Loucy (cell line): ENCODE measurements around the gene IQCE.

Source experiments
- H2AFZ ChIP-seq: fragments of 200-600 bp; sonication (generic); 2 replicates; pipeline ENCODE4 v1.6.0; 2016; ENCODE audit warnings: antibody characterized with exemption, mild to moderate bottlenecking, low read length, moderate library complexity
- H3F3A ChIP-seq: fragments of 200-600 bp; 2 replicates; pipeline ENCODE4 v1.6.0; 2016; ENCODE audit warnings: antibody characterized with exemption, low read depth, mild to moderate bottlenecking
- H3K27me3 ChIP-seq: fragments of 200-600 bp; sonication (generic); 2 replicates; pipeline ENCODE4 v1.6.1; 2014; ENCODE audit warnings: low read length, mild to moderate bottlenecking; ENCODE audit not compliant: insufficient read depth, poor library complexity, severe bottlenecking
- H3K36me3 ChIP-seq: fragments of 200-600 bp; sonication (generic); 2 replicates; pipeline ENCODE4 v1.6.1; 2016; ENCODE audit warnings: low read length; ENCODE audit not compliant: insufficient read depth
- H3K4me1 ChIP-seq: fragments of 200-600 bp; sonication (generic); 2 replicates; pipeline ENCODE4 v1.5.1; 2014; ENCODE audit warnings: low read length, mild to moderate bottlenecking; ENCODE audit not compliant: insufficient read depth, poor library complexity, severe bottlenecking
- H3K4me2 ChIP-seq: fragments of 200-600 bp; sonication (generic); 2 replicates; pipeline ENCODE4 v1.6.0; 2014; ENCODE audit warnings: antibody characterized with exemption, low read length, low read depth, mild to moderate bottlenecking; ENCODE audit not compliant: poor library complexity, severe bottlenecking
- H3K4me3 ChIP-seq: fragments of 200-600 bp; sonication (generic); 2 replicates; pipeline ENCODE4 v1.5.1; 2014; ENCODE audit warnings: low read length, mild to moderate bottlenecking, mixed read lengths; ENCODE audit not compliant: poor library complexity, severe bottlenecking
- H3K79me2 ChIP-seq: fragments of 200-600 bp; sonication (generic); 2 replicates; pipeline ENCODE4 v1.6.1; 2014; ENCODE audit warnings: low read length; ENCODE audit not compliant: insufficient read depth
- H3K9ac ChIP-seq: fragments of 200-600 bp; sonication (generic); 2 replicates; pipeline ENCODE4 v1.6.0; 2014; ENCODE audit warnings: mild to moderate bottlenecking, low read depth, low read length, moderate library complexity; ENCODE audit not compliant: poor library complexity, severe bottlenecking
- H3K9me2 ChIP-seq: fragments of 200-600 bp; sonication (generic); replicated peaks from 2 replicates; pipeline ENCODE4 v1.6.1; 2016; ENCODE audit warnings: low read depth, low read length, mixed read lengths
- H3K9me3 ChIP-seq: fragments of 200-600 bp; sonication (generic); 2 replicates; pipeline ENCODE4 v1.6.1; 2014; ENCODE audit warnings: mild to moderate bottlenecking, antibody characterized with exemption, low read length, low read depth; ENCODE audit not compliant: insufficient read depth
- H4K20me1 ChIP-seq: fragments of 200-600 bp; sonication (generic); 2 replicates; pipeline ENCODE4 v1.6.0; 2014; ENCODE audit warnings: antibody characterized with exemption, low read length, mild to moderate bottlenecking; ENCODE audit not compliant: insufficient read depth, poor library complexity, severe bottlenecking
- CTCF ChIP-seq: fragments of 200-600 bp; sonication (generic); conservative IDR thresholded peaks from 2 replicates; pipeline ENCODE4 v1.5.1; 2014; ENCODE audit warnings: mild to moderate bottlenecking, antibody characterized with exemption, low read length
- EZH2phosphoT487 ChIP-seq: fragments of 200-600 bp; IDR thresholded peaks from 2 replicates; pipeline ENCODE4 v1.6.1; 2018; ENCODE audit warnings: antibody characterized with exemption, mild to moderate bottlenecking, moderate library complexity, borderline replicate concordance

IQCE gene

GRCh38 chr7:2619116-2619515 lies 60.3 kb downstream of the IQCE start:
- Histone ChIP-seq H3K27me3 (no peaks in the 10 kb centered on the region), H3K4me3 (no peak overlapping the region), H3K4me2 (no peak overlapping the region), H3K9ac (no peak overlapping the region), H2AFZ (no peak overlapping the region), H3K79me2 (no peaks in the 10 kb centered on the region), H3K9me2 (no peaks in the 10 kb centered on the region), H3K4me1 (no peaks in the 10 kb centered on the region), H3F3A (no peaks in the 10 kb centered on the region), H4K20me1 (no peaks in the 10 kb centered on the region), H3K36me3 (no peaks in the 10 kb centered on the region), H3K9me3 (no peaks in the 10 kb centered on the region)
- TF ChIP-seq CTCF, result no peak
- TF ChIP-seq EZH2phosphoT487, result no peak

- Histone ChIP-seq H3F3A (no peaks in the 10 kb centered on the region), H3K4me1 (no peaks in the 10 kb centered on the region), H3K36me3 (no peaks in the 10 kb centered on the region), H4K20me1 (no peaks in the 10 kb centered on the region), H3K27me3 (no peaks in the 10 kb centered on the region), H3K4me3 (no peak overlapping the region), H2AFZ (no peak overlapping the region), H3K4me2 (no peak overlapping the region), H3K9me2 (no peaks in the 10 kb centered on the region), H3K9ac (no peak overlapping the region), H3K79me2 (no peaks in the 10 kb centered on the region), H3K9me3 (no peaks in the 10 kb centered on the region)
- TF ChIP-seq EZH2phosphoT487 (no peak), CTCF (no peak)
Measured at GRCh38 chr7:2621061-2621828, 62.5 kb downstream of the IQCE start.

DNA sequence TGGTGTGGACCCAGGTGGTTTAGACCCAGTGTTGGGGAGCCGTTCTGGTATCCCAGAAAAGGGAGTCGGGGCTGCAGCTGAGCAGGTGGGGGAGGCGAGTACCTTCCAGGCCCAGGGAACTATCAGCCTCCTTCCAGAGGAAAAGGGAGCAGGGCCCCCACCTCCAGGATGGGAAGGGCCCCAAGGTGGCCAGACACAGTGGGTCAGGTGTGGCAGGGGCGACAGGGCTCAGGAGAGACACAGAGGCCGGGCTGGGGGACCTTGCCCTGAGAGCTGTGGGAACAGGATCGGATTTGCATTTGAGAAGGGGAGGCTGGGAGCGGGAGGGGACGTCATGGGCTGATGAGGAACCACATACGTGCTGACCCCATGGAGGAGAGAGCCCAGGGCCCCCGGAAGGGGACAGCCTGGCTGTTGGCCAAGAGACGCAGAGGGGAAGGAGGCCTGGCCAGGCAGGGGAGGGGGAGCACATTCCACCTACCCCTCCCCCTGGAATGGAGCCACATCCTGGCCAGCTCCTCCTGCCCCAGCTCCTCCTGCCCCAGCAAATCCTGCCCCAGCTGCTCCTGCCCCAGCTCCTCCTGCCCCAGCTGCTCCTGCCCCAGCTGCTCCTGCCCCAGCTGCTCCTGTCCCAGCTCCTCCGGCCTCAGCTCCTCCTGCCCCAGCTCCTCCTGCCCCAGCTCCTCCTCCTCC lies 63.3 kb downstream of the IQCE start:
- no peak overlapping the region for H3K4me2 ChIP-seq
- H3K4me1 ChIP-seq, result no peaks in the 10 kb centered on the region
- no peaks in the 10 kb centered on the region for H3K9me3 ChIP-seq
- H3K9ac ChIP-seq, result no peak overlapping the region
- TF ChIP-seq EZH2phosphoT487 (no peak), CTCF (no peak)
- H2AFZ ChIP-seq, result no peak overlapping the region
- no peaks in the 10 kb centered on the region for H3K9me2 ChIP-seq
- H3K4me3 ChIP-seq, result no peak overlapping the region
- no peaks in the 10 kb centered on the region for H3K27me3 ChIP-seq
- no peaks in the 10 kb centered on the region for H3K36me3 ChIP-seq
- H4K20me1 ChIP-seq, result no peaks in the 10 kb centered on the region
- H3F3A ChIP-seq, result no peaks in the 10 kb centered on the region
- H3K79me2 ChIP-seq, result no peaks in the 10 kb centered on the region
